Stimulated activated CD4-positive, alpha-beta T cell treated with anti-CD3 and anti-CD28 coated beads, Interleukin-1b, Interleukin-23, amount 100 ng/mL, for 1 hour (primary cell): ENCODE measurements around the gene FAM168A.
"Not testable (repeated sequence)": the region's sequence is repeated elsewhere in the genome, so short reads cannot be mapped to it uniquely, and the experiment has no call there.

Experiments used
- DNase-seq, 2 donors: peaks; one replicate each; pipeline ENCODE4 v3.0.0-alpha.2; 2020; ENCODE audit warnings: low read depth in 2 of 2

FAM168A gene

DNA sequence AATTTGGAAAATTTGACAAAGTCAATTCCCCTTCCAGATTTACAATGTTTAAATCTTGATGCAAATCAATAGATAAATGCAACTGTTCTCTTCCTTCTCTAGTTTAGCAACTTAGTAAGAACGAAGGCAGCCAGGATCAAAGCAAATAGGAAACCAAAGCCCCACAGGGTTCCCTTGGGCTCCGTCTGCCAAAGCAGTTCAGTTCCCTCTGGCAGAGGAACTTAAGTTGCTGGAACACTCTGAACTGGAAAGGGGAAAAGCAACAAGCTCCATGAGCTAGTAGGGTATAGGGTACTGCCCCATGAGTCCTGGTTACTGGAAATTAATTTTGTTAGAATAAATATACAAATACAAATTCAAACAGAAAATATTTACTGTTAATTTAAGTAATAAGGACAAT, 130.4 kb downstream of the FAM168A start:
- no peak for DNase-seq

DNA sequence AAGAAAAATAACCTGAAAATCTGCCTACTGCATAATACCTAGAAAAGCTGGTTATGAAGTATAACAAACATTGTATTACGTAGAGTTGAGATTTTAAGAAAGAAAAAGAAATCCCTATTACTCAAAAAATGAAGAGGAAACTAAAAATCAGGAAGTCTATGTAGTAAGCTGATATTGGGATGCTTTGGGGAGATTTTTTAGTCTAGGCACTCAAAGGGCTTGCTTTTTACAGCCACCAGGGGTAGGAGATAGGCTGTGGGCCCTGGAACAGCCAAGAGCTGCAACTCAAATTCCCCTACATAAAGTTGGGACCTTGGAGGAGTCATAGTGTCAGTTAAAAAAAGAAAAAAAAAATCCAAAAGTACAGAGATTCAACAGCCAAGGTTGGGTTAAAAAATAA, 131.3 kb downstream of the FAM168A start:
- no peak for DNase-seq

DNA sequence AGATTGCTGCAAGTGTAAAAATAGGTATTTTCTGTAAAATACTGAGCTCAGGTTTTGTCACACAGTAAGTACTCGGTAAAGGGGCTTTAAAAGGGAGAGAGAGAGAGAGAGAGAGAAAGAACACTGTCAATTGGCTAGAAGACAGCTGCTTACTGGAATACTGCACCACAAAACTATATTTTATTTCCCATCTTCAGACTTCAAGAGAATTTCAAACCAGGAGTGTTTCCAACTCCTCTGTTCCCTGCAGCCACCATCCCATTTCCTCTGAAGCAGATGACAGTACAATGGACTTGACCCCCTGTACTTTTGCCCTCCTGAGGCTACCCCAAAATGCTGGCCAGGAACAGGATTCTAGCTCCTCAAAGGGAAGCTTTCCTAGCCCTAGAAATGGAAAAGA, 132.0 kb downstream of the FAM168A start:
- no peak for DNase-seq

DNA sequence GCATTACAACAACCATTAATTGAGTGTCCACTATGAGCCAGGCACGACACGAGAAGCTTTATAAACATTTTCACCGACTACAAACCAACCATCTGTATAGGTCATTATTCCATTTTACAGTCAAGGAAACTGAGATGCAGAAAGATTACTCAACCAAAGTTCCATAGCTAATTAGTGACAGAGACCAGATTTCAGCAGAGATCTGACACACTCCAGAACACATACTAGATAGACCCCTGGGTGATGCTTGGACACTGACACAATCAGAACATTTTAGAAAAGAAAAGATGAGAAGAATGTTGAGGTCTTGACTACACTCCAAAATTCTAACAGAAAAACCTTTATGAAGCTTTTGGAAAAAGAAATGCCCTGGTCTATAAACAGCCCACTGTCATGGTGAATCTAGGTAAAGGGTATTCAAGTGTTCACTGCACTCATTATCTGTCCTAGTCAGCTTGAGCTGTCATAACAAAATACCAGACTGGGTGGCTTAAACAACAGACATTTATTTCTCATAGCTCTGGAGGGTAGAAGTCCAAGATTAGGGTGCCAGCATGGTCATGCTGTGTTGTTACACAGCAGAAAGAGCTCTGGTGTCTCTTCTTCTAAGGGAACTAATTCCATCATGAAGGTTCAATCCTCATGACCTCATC, 132.8 kb downstream of the FAM168A start:
- DNase-seq: no peak

DNA sequence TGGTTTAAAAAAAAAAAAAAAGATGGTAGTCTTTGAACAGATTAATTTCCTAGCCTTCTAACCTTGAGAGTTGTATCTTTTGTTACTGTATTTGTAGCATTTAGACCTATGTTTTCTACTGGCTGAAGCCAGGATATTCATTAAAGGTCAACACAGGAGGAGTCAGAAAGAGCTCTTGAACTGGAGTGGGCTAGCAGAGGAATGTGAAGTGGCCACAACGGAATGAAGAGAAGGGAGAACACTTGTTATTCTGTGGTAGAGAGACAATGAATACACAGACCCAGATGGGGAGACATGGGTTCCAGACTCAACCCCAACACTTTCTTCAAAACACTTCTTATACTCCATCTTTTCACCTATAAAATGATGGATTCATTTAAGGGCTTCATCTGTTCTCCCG, 133.6 kb downstream of the FAM168A start:
- no peak for DNase-seq

DNA sequence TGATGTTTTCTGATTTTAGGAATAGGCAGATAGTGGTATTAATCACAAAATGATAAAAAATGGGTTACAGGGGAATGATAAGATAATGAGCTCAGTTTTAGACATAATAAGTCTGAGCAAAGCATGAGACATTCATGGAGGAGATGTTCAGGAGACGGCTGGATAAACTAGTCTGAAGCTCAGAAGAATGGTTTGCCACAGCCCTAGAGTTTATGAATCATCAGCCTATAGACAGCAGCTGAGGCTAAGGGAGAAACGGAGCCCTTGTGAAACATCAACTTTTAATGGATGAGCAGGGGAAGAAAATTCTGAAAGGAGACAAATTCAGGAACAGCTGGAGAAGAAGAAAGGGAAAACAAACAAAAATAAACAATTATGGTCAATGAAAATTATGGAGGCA, 134.6 kb downstream of the FAM168A start:
- no peak for DNase-seq

DNA sequence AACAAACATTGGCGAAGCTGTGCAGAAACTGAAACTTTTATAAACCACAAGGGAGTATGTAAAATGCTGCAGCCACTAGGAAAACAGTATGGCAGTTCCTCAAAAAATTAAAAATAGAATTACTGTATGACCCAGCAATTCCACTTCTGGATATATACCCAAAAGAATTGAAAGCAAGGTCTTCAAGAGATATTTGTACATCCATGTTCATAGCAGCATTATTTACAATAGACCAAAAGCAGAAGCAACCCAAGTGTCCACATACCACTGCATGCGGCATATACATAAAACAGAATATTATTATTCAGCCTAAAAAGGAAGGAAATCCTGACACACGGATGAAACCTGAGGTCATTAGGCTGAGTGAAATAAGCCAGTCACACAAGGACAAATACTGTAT, 135.9 kb downstream of the FAM168A start:
- DNase-seq: no peak

DNA sequence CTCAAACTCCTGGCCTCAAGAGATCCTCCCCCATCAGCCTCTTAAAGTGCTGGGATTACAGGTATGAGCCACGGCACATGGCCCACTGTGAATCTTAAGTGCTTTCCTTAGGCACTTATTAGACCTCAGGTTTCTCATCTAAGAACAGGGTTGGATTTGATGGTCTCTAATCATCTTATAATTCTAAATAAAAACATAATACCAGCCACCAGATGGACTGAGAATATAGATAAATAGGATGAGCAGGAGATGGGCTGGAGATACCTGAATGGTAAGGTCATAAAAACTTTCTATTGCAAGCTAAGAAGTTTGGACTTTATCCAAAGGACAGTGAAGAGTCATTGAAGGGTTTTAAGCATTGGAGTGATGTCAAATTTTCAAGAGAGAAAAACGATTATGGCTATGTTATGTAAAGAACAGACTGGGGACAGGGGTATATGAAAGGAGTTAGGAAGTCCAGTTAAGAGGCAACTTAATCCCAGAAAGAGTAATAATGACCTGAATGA, 136.5 kb downstream of the FAM168A start:
- DNase-seq: no peak

DNA sequence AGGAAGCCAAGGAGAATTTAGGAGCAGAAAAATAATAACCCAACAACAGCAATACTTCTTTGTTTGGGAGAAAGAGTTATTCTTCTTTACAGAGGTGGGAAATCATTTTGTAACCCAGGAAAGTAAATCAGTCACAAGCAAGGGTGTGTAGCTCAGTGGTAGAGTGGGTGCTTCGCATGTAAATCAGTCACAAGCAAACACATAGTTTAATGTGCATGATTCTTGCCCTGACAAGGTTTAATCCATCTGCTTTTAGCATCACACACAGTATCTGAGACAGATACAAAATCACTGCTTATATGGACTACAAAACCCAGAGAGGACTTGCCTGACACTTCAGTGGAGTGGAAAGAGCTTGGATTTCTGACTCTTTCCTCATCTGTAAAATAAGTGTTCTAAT, 139.7 kb downstream of the FAM168A start:
- no peak for DNase-seq

DNA sequence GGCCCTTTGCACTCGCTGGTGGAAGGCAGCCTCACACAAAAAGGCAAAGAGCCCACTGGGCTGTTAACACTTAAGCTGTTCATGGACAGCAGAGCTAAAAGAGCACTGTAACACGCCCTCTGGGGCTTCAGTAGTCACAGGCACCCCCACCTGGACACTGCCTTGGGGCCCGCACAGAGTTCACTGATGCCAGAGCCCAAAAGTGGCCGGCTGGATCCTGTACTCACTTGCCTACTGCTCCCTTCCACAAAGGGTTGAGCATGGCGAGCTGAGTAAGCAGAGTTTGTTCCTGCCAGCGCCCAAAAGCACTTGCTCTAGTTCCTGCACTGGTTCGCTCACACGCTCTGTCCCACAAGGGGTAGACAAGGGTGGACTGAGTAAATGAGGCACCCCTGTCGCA, 142.9 kb downstream of the FAM168A start:
- no peak for DNase-seq

DNA sequence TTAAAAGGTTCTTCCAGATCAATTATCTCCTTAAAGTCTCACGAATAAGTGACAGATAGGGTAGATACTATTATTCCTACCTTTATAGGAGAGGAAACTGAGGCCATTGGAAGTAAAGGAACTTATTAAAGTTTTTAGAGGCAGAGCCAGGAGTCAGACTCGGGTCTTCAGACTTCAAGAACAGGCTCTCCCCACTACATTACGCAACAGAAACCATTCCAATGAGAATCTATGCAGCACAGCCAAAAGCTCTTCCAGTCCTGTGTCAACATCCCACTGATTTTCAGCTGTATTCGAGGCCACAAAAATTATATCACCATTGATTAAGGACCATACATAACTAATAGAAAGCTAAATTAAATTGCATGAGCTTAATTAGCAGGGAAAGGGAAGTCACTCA, 144.3 kb downstream of the FAM168A start:
- no peak for DNase-seq

DNA sequence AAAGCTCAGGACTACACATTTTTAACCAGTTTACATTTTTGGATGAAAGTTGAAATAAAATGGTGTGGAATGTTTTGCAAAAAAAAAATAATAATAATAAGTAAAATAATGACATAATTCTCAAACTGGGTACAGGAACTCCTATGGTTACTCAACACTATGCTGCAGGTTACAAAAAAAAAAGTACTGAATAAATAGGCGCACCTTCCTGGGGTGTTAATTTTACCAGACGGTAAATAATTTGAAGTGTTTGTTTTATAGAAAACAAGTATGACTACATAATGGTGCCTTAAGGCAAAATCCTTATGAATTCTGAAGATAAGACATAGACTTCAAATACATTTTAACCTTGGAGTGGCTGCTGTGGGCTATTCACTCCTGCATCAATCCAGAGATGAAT, 145.2 kb downstream of the FAM168A start:
- no peak for DNase-seq

DNA sequence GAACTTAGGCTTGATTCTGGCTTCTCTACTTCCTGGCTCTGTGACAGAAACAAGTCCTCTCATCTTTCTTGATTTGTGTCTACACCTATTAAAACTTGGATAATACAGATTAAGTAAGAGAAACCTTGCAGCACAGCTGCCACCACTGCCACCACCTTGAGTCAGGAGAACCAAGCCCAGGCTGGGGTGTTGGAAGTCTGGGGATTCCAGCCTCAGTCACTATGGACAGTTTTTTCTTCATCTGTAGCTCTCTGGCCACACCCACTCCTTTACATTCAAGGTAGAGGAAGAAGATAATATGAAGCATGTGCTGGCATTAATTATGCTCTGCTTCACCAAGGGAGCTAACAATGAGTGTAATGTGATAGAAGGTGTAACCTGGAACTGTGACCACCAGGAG, 146.0 kb downstream of the FAM168A start:
- no peak for DNase-seq

DNA sequence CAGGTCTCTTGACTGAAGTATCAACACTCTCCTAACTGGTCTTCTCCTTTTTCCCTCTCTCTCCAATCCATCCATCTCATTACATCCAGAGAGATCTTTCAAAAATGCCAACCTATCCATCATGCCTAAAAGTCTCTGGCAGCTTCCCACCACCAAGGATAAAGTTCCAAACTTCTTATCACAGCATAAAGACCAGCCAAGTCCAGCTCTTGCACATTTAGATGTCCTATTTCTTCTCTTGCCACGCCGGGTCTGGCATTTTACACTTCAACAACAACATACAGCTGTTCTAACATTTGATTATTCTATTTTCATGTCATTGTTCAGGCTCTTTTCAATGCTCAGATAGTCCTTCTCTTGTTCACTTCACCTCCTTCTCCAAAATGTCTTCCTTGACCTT, 151.1 kb downstream of the FAM168A start:
- no peak for DNase-seq

DNA sequence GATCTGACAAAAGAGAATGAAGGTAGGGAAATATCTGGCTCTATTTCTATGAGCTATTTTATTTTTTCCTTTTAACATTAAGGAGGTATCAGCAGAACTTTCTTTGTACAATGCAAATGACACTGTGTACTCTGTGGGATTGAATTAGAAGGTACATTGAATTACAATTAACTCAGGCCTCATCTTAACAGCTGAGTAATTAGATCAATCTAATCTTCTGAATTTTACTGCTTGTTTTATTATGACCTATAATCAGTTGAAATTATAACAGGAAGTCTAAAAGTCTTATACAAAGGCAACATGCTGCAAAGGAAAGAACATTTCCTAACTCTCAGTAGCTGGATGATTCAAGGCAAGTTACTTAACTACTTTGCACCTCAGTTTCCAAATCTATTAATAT, 151.9 kb downstream of the FAM168A start:
- DNase-seq: no peak

DNA sequence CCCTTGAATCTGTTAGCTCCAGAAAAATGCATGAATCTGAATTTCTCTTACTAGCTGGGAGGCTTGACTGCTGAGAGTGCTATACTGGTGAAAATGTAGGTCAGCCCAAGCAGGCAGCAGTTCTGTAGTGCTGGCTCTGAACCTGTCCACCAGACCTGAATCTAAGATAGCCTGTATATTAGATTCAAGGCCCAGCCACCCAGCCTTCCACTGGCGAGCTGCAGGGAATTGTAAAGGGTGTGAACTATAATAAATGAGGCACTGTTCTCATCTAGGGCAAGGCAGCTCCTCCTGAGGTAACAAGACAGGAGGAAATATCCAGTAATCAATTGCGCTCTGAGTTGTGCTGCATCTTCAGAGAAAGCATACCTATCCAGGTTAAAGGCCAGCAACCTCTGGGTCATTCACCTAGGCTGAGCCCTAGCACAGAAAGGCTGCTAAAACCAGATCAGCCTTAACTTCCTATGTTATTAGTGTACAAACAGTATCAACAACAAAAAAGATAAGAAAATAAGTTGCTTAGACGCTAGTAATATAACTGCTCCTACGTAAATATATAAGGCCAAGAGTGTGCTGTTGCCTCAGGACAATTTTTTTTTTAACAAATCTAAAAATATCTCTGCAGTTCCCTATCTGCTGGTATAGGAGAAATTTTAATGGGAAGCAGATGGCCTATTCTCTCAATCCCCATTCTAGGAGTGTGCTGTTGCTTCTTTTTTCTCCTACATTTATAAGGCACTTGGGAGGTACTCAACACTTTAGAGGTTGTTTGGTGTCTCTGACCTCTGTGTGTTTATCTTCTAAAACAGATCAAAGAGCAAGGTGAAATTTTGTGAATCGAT, 158.7 kb downstream of the FAM168A start:
- DNase-seq: no peak

DNA sequence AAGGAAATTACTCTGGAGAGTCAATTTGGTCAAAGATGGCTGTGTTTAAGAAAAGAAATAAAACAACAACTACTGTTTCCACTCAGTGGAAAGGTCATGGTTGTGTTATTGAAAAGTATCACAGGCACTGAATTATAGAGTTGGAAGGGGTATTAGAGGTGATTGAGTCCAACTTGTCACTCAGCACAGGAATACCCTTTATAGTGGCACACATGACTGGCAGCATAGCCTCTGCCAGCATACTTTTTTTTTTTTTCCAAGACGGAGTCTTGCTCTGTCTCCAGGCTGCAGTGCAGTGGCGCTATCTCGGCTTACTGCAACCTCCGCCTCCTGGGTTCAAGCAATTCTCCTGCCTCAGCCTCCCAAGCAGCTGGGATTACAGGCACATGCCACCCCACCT, 161.1 kb downstream of the FAM168A start:
- not testable (repeated sequence) for DNase-seq

DNA sequence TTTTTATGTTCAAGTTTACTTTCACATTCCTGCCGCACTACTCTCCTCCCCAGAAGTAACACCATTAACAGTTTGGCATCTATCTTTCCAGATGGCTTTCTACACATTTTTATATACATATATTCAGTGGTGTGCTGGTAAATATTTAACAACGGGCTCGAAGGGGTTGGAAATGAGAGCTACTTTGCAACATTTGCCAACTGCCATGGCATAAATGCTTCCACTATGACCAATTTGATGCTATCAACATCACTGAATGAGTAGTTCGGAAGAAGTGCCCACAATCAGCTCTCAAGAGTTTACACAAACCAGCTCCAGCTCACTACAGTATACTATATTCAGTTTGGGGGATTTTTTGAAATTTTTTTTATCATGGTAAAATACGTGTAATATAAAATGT, 166.5 kb downstream of the FAM168A start:
- DNase-seq: no peak

DNA sequence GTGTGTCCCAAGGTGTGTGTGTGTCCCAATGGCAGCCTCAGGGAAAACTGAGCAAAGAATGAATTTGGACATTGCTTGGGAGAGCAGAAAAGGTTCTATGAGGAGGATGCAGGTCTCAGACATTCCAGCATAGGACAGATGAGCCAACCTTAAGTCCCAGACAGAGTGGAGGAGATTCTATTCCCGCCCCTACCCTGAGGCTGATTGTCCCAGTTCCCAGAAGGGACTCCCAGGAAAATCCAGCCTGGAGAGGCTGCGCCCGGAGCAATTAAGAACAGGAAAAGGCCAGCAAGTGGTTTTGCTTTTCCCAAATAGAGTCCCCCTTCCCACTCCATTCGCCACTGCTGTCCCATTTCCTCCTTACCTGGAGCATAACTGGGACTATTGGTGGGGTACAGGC, 167.6 kb downstream of the FAM168A start:
- no peak for DNase-seq

DNA sequence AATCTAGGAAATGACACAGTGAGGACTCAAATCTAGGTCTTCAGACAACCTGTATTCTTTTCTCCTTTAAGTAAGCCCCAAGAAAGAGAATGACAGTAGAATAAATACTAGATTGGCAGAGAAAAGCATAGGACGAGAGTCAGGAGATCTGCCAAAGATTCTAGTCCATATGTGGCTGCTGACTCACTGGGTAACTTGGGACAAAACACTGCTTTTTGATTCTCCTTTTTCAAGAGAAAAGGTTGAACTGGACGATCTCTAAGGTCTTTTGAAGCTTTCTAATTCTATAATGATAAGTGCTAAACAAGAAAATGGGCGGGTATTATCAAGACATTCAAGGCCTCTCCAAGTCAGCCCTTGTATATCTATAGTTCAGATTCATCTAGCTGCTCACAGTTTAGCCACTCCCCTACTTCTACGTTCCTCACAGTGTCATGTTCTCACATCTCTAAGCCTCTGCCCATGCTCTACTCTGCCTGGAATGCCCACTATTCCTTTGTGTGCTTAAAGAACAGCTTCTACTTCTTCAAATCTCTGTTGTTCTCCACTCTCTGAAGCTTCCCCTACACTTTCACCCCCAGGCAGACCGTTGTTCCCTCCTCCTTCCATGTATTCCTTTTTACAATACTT, 168.7 kb downstream of the FAM168A start:
- no peak for DNase-seq

DNA sequence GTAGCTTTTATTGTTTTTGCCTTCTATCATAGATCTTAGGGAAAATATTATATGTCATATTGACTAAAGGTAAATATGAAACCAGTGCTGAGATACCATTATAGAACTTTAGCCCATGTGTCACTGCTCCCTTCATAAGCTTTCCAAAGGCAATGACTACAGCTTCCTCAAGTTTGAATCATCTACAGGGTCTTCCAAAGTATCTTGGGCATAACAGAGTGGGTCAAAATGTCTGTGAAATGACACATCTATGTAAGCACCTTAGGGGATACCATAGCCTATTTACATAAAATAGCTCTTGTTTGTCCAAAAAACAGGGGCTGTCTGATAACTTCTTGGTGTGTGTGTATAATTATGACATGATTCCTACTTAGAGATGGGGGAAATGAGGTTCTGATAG, 169.2 kb downstream of the FAM168A start:
- no peak for DNase-seq

DNA sequence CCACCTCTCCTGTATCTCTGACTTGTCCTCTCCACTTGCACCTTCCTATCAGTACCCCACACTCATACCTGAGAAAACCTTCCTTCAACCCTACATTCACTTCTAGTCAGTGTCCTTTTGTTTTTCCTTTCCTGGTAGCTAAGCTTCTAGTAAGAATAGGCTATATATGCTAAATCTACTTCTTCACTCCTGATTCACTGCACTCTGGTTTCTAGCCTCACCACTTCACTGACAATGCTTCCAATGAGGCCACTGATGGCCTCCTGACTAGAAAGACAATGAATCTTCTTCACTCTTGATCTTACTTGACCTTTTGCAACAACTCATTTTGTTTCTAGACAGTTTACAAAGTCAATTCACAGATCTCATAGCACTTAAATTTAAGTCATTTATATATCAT, 169.7 kb downstream of the FAM168A start:
- no peak for DNase-seq
